PC-9 (cell line): ENCODE data around the gene ERC2. TPM values are rescaled to one million over a fixed set of nuclear protein-coding genes. Genes with fewer than 3 reads are reported as not detected.
A peak's percentile ranks its signal among the peaks of the same experiment; 100 is the strongest.

ENCODE experiments used
- BruUV-seq: library from RNA; stranded (reverse); fragments of 400-500 nt; replicated peaks from 2 replicates; lab custom pipeline; 2021; lab: Mats Ljungman, UMichigan
- CTCF ChIA-PET: fragments of 300-600 bp; sonication (Branson Sonifier 250); formaldehyde crosslinking; loops from one replicate; lab custom pipeline; 2022; ENCODE audit warnings: antibody characterized with exemption; lab: Charles Lee
- POLR2A ChIA-PET: fragments of 300-600 bp; sonication (Branson Sonifier 250); formaldehyde crosslinking; loops from one replicate; lab custom pipeline; 2022; ENCODE audit warnings: antibody characterized with exemption; ENCODE audit not compliant: unreplicated experiment; lab: Charles Lee
- DNase-seq, 2 experiments: peaks; one replicate each; pipeline versions ENCODE4 v3.0.0 to v3.0.0-alpha.2; 2015 to 2022; ENCODE audit warnings: mixed read lengths in 1 of 2
- H2AFZ ChIP-seq: fragments of 200-600 bp; sonication (generic); 2 replicates; pipeline ENCODE4 v1.8.1; 2017; ENCODE audit warnings: antibody characterized with exemption
- H3F3A ChIP-seq: fragments of 200-600 bp; sonication (generic); 2 replicates; pipeline ENCODE4 v1.8.1; 2017; ENCODE audit warnings: antibody characterized with exemption, mild to moderate bottlenecking, low read depth; ENCODE audit not compliant: insufficient read depth
- H3K27ac ChIP-seq: fragments of 200-600 bp; sonication (generic); 2 replicates; pipeline ENCODE4 v1.6.1; 2016; ENCODE audit warnings: mixed run types
- H3K27me3 ChIP-seq: fragments of 200-600 bp; sonication (generic); 2 replicates; pipeline ENCODE4 v1.6.1; 2016; ENCODE audit warnings: low read depth, mixed run types; ENCODE audit not compliant: insufficient read depth
- H3K36me3 ChIP-seq: fragments of 200-600 bp; sonication (generic); 2 replicates; pipeline ENCODE4 v1.6.1; 2016; ENCODE audit warnings: low read depth, mixed run types
- H3K4me1 ChIP-seq: fragments of 200-600 bp; sonication (generic); replicated peaks from 2 replicates; pipeline ENCODE4 v1.6.1; 2016; ENCODE audit warnings: mixed run types; ENCODE audit not compliant: insufficient read depth
- H3K4me2 ChIP-seq: fragments of 200-600 bp; sonication (generic); 2 replicates; pipeline ENCODE4 v1.6.1; 2017; ENCODE audit warnings: mixed run types
- H3K4me3 ChIP-seq: fragments of 200-600 bp; sonication (generic); 2 replicates; pipeline ENCODE4 v1.6.1; 2016; ENCODE audit warnings: mixed run types
- H3K79me2 ChIP-seq: fragments of 200-600 bp; sonication (generic); 2 replicates; pipeline ENCODE4 v1.6.1; 2017; ENCODE audit warnings: low read depth, mixed run types
- H3K9me2 ChIP-seq: fragments of 200-600 bp; sonication (generic); 2 replicates; pipeline ENCODE4 v1.8.1; 2017; ENCODE audit warnings: mild to moderate bottlenecking; ENCODE audit not compliant: insufficient read depth
- H3K9me3 ChIP-seq: fragments of 200-600 bp; sonication (generic); 2 replicates; pipeline ENCODE4 v1.8.1; 2016; ENCODE audit warnings: low read depth; ENCODE audit not compliant: insufficient read depth
- H4K20me1 ChIP-seq: fragments of 200-600 bp; sonication (generic); 2 replicates; pipeline ENCODE4 v1.8.1; 2017; ENCODE audit not compliant: insufficient read depth
- CTCF ChIP-seq: fragments of 200-600 bp; sonication (generic); conservative IDR thresholded peaks from 2 replicates; pipeline ENCODE4 v1.6.1; 2017; ENCODE audit warnings: mixed run types, antibody characterized with exemption, mild to moderate bottlenecking, moderate library complexity
- EZH2 ChIP-seq: fragments of 200-600 bp; sonication (generic); IDR thresholded peaks from 2 replicates; pipeline ENCODE4 v1.8.0; 2017; ENCODE audit warnings: antibody characterized with exemption, low read depth
- intact Hi-C: fragments of 100-400 bp; cut with micrococcal nuclease; formaldehyde crosslinking; loops from one replicate; pipeline ENCODE4 v1.10.0; 2022; ENCODE audit not compliant: unreplicated experiment
- total RNA-seq: library from RNA; stranded (reverse); gene quantifications from 2 replicates; pipeline ENCODE4 v1.2.3, GENCODE V29; 2021

Gene ERC2
- total RNA-seq, 1 experiment from 2014 or later, result 1.4 TPM

- Histone ChIP-seq H3K27ac (no peak overlapping the region), H3K4me2 (no peak overlapping the region), H3K4me3 (no peak overlapping the region), H3K36me3 (no peaks in the 10 kb centered on the region), H3K79me2 (no peaks in the 10 kb centered on the region), H3K4me1 (0 out of 2 replicates have a peak, but pooled peaks cover 7% of the 10 kb centered on the region), H2AFZ (no peak overlapping the region), H3K27me3 (no peaks in the 10 kb centered on the region), H4K20me1 (no peaks in the 10 kb centered on the region), H3K9me3 (no peaks in the 10 kb centered on the region), H3F3A (no peaks in the 10 kb centered on the region), H3K9me2 (no peaks in the 10 kb centered on the region)
- POLR2A ChIA-PET, result no interaction called here
- TF ChIP-seq EZH2, result no peak
- no peak for TF ChIP-seq CTCF
- no TSS peak for BruUV-seq
- no peak for DNase-seq
- intact Hi-C loops, result no loop called here
- CTCF ChIA-PET, result no interaction called here
Measured at GRCh38 chr3:55815262-55815661, 653.0 kb downstream of the ERC2 start.

- no peak overlapping the region for H2AFZ ChIP-seq
- no TSS peak for BruUV-seq
- H3K36me3 ChIP-seq, result no peaks in the 10 kb centered on the region
- no peaks in the 10 kb centered on the region for H4K20me1 ChIP-seq
- no peak overlapping the region for H3K4me3 ChIP-seq
- 0 out of 2 replicates have a peak, but pooled peaks cover 7% of the 10 kb centered on the region for H3K4me1 ChIP-seq
- CTCF ChIA-PET, result no interaction called here
- H3K79me2 ChIP-seq, result no peaks in the 10 kb centered on the region
- no peaks in the 10 kb centered on the region for H3K9me2 ChIP-seq
- no peaks in the 10 kb centered on the region for H3F3A ChIP-seq
- POLR2A ChIA-PET, result no interaction called here
- TF ChIP-seq EZH2, result no peak
- TF ChIP-seq CTCF, result no peak
- intact Hi-C loops, result no loop called here
- DNase-seq, result peak in 1 of 2 experiments; percentile 76
- H3K9me3 ChIP-seq, result no peaks in the 10 kb centered on the region
- no peak overlapping the region for H3K27ac ChIP-seq
- no peak overlapping the region for H3K4me2 ChIP-seq
- no peaks in the 10 kb centered on the region for H3K27me3 ChIP-seq
Measured at GRCh38 chr3:55813268-55814097, 654.8 kb downstream of the ERC2 start.

GRCh38 chr3:55812394-55813013, 655.8 kb downstream of the ERC2 start:
- 0 out of 2 replicates have a peak, but pooled peaks cover 7% of the 10 kb centered on the region for H3K4me1 ChIP-seq
- H3K79me2 ChIP-seq, result no peaks in the 10 kb centered on the region
- intact Hi-C loops, result no loop called here
- H2AFZ ChIP-seq, result no peak overlapping the region
- H3F3A ChIP-seq, result no peaks in the 10 kb centered on the region
- BruUV-seq, result no TSS peak
- ChIA-PET CTCF (no interaction called here), POLR2A (no interaction called here)
- TF ChIP-seq CTCF, result no peak
- no peak for TF ChIP-seq EZH2
- no peaks in the 10 kb centered on the region for H3K36me3 ChIP-seq
- no peak overlapping the region for H3K4me2 ChIP-seq
- H3K4me3 ChIP-seq, result no peak overlapping the region
- H3K27ac ChIP-seq, result no peak overlapping the region
- no peak for DNase-seq
- no peaks in the 10 kb centered on the region for H3K9me2 ChIP-seq
- no peaks in the 10 kb centered on the region for H3K27me3 ChIP-seq
- no peaks in the 10 kb centered on the region for H4K20me1 ChIP-seq
- no peaks in the 10 kb centered on the region for H3K9me3 ChIP-seq
